Right lung (tissue), 5 donors: ENCODE results near the gene TBC1D9B. TPM values are rescaled to one million over a fixed set of nuclear protein-coding genes. Genes with fewer than 3 reads are reported as not detected.

Experiments
- DNase-seq, 2 donors: peaks; one replicate each; pipeline ENCODE4 v3.0.0-alpha.2; 2013
- polyA plus RNA-seq, 5 donors: library from polyadenylated mRNA; unstranded; fragments of 120-200 nt; gene quantifications; one replicate each; pipeline versions ENCODE4 v1.2.1 to v1.2.3, GENCODE V29; 2013; ENCODE audit warnings: inconsistent platforms in 1 of 5, low replicate concordance in 1 of 5; ENCODE audit not compliant: insufficient read length in 5 of 5, insufficient read depth in 1 of 5

The TBC1D9B gene
- polyA plus RNA-seq, 5 donors = 76.3 to 100 (median 89.1) TPM

GRCh38 chr5:179912386-179912785, 4.7 kb upstream of the TBC1D9B start:
- DNase-seq = no peak

GRCh38 chr5:179909224-179909623, 1.5 kb upstream of the TBC1D9B start:
- DNase-seq = no peak

GRCh38 chr5:179908528-179908927, 831 bp upstream of the TBC1D9B start:
- DNase-seq = no peak

- DNase-seq = peak; percentile 10 to 24
Measured at GRCh38 chr5:179906795-179907555, 722 bp downstream of the TBC1D9B start.

- no peak for DNase-seq
Measured at GRCh38 chr5:179906294-179906794, 1.4 kb downstream of the TBC1D9B start.

- no peak for DNase-seq
Measured at GRCh38 chr5:179905161-179905560, 2.5 kb downstream of the TBC1D9B start.

GRCh38 chr5:179904463-179905160, 3.1 kb downstream of the TBC1D9B start:
- no peak for DNase-seq

- DNase-seq = no peak
Measured at GRCh38 chr5:179902763-179903158, 4.9 kb downstream of the TBC1D9B start.

- DNase-seq = no peak
Measured at GRCh38 chr5:179901915-179902762, 5.6 kb downstream of the TBC1D9B start.

GRCh38 chr5:179901462-179901861, 6.2 kb downstream of the TBC1D9B start:
- no peak for DNase-seq

GRCh38 chr5:179900711-179901110, 7.0 kb downstream of the TBC1D9B start:
- no peak for DNase-seq

- DNase-seq = no peak
Measured at GRCh38 chr5:179900206-179900605, 7.5 kb downstream of the TBC1D9B start.

GRCh38 chr5:179895861-179896260, 11.8 kb downstream of the TBC1D9B start:
- DNase-seq = no peak

GRCh38 chr5:179893958-179894895, 13.5 kb downstream of the TBC1D9B start:
- no peak for DNase-seq

GRCh38 chr5:179893076-179893957, 14.4 kb downstream of the TBC1D9B start:
- DNase-seq = no peak

GRCh38 chr5:179892255-179892654, 15.4 kb downstream of the TBC1D9B start:
- no peak for DNase-seq

- DNase-seq = no peak
Measured at GRCh38 chr5:179890751-179891682, 16.7 kb downstream of the TBC1D9B start.

GRCh38 chr5:179889885-179890284, 17.8 kb downstream of the TBC1D9B start:
- DNase-seq = no peak

- no peak for DNase-seq
Measured at GRCh38 chr5:179887802-179888201, 19.9 kb downstream of the TBC1D9B start.
